ENCODE measurements around the gene ARRDC4.

GRCh38 chr15:97991972-97992541 is 31.6 kb downstream of the ARRDC4 start:
- TF ChIP-seq CTCF (IDR thresholded peaks at IDR 0.05) (no peak), POLR2A (IDR thresholded peaks at IDR 0.05) (no peak)
